Neural cell (in vitro differentiated cells): ENCODE results near the gene MIA2.

Experiments
- EP300 ChIP-seq: fragments of 450-650 bp; conservative IDR thresholded peaks from 2 replicates; pipeline ENCODE4 v1.6.1; 2014; ENCODE audit warnings: antibody characterized with exemption, mild to moderate bottlenecking, moderate library complexity; ENCODE audit not compliant: poor library complexity, severe bottlenecking
- POLR2AphosphoS5 ChIP-seq: IDR thresholded peaks from 2 replicates; pipeline ENCODE4 v1.6.1; 2012
- RAD21 ChIP-seq: fragments of 450-650 bp; conservative IDR thresholded peaks from 2 replicates; pipeline ENCODE4 v1.6.1; 2014; ENCODE audit warnings: antibody characterized with exemption, mild to moderate bottlenecking, moderate library complexity
- TF ChIP-seq, protein P1 (sequence below): IDR thresholded peaks from 2 replicates; pipeline ENCODE4 v1.6.1; 2012; ENCODE audit warnings: borderline replicate concordance
- TF ChIP-seq, protein P2 (sequence below): fragments of 450-650 bp; IDR thresholded peaks from 2 replicates; pipeline ENCODE4 v1.5.1; 2014; ENCODE audit warnings: antibody characterized with exemption, mild to moderate bottlenecking, moderate library complexity; ENCODE audit not compliant: poor library complexity, severe bottlenecking

DNA sequence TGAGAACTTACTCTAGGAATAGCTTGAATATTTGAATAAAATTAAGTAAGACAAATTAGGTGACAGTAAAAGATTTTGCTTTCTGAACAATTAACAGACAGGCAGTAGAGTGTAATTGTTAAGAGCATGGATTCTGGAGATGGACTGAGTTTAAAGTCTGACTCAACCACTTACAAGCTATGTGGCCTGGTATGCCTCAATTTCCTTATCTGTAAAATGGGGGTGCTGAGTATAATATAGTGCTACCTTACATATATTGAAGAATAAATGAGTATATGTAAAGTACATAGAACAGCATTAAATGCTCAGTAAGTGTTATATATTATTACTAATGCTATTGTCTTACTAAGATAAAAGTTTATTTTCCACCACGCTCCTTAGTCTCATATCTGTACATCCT is 7.1 kb downstream of the MIA2 start:
- TF ChIP-seq, protein P1, sequence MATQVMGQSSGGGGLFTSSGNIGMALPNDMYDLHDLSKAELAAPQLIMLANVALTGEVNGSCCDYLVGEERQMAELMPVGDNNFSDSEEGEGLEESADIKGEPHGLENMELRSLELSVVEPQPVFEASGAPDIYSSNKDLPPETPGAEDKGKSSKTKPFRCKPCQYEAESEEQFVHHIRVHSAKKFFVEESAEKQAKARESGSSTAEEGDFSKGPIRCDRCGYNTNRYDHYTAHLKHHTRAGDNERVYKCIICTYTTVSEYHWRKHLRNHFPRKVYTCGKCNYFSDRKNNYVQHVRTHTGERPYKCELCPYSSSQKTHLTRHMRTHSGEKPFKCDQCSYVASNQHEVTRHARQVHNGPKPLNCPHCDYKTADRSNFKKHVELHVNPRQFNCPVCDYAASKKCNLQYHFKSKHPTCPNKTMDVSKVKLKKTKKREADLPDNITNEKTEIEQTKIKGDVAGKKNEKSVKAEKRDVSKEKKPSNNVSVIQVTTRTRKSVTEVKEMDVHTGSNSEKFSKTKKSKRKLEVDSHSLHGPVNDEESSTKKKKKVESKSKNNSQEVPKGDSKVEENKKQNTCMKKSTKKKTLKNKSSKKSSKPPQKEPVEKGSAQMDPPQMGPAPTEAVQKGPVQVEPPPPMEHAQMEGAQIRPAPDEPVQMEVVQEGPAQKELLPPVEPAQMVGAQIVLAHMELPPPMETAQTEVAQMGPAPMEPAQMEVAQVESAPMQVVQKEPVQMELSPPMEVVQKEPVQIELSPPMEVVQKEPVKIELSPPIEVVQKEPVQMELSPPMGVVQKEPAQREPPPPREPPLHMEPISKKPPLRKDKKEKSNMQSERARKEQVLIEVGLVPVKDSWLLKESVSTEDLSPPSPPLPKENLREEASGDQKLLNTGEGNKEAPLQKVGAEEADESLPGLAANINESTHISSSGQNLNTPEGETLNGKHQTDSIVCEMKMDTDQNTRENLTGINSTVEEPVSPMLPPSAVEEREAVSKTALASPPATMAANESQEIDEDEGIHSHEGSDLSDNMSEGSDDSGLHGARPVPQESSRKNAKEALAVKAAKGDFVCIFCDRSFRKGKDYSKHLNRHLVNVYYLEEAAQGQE: no peak
- TF ChIP-seq, protein P2, sequence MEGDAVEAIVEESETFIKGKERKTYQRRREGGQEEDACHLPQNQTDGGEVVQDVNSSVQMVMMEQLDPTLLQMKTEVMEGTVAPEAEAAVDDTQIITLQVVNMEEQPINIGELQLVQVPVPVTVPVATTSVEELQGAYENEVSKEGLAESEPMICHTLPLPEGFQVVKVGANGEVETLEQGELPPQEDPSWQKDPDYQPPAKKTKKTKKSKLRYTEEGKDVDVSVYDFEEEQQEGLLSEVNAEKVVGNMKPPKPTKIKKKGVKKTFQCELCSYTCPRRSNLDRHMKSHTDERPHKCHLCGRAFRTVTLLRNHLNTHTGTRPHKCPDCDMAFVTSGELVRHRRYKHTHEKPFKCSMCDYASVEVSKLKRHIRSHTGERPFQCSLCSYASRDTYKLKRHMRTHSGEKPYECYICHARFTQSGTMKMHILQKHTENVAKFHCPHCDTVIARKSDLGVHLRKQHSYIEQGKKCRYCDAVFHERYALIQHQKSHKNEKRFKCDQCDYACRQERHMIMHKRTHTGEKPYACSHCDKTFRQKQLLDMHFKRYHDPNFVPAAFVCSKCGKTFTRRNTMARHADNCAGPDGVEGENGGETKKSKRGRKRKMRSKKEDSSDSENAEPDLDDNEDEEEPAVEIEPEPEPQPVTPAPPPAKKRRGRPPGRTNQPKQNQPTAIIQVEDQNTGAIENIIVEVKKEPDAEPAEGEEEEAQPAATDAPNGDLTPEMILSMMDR: no peak
- TF ChIP-seq RAD21 (no peak), POLR2AphosphoS5 (no peak), EP300 (no peak)
